ENCODE data around the gene ASTE1.

Gene ASTE1

GRCh38 chr3:130981469-130981868, 45.2 kb downstream of the ASTE1 start:
- DNase-seq (ENCODE audit: low read depth in 1 of 2, low spot score in 1 of 2) = no peak
- Histone ChIP-seq H3K4me3 (replicated peaks; ENCODE audit: insufficient read depth, low read length) (no peak overlapping the region), H3K27ac (replicated peaks) (no peak overlapping the region), H3K27me3 (ENCODE audit: insufficient read depth, poor library complexity, severe bottlenecking) (no peaks in the 10 kb centered on the region)
- TF ChIP-seq GABPA (IDR thresholded peaks at IDR 0.05; ENCODE audit: low read depth) (no peak), REST (IDR thresholded peaks at IDR 0.05; ENCODE audit: insufficient replicate concordance, low read depth) (no peak), CTCF (IDR thresholded peaks at IDR 0.05; ENCODE audit: insufficient read depth, low read length) (no peak), POLR2AphosphoS5 (IDR thresholded peaks at IDR 0.05; ENCODE audit: low read depth) (no peak), SPI1 (IDR thresholded peaks at IDR 0.05; ENCODE audit: borderline replicate concordance, low read depth) (no peak)

GRCh38 chr3:130979117-130979516, 47.5 kb downstream of the ASTE1 start:
- TF ChIP-seq POLR2AphosphoS5 (IDR thresholded peaks at IDR 0.05; ENCODE audit: low read depth) (no peak), SPI1 (IDR thresholded peaks at IDR 0.05; ENCODE audit: borderline replicate concordance, low read depth) (no peak), REST (IDR thresholded peaks at IDR 0.05; ENCODE audit: insufficient replicate concordance, low read depth) (no peak), CTCF (IDR thresholded peaks at IDR 0.05; ENCODE audit: insufficient read depth, low read length) (no peak), GABPA (IDR thresholded peaks at IDR 0.05; ENCODE audit: low read depth) (no peak)
- no peak for DNase-seq (ENCODE audit: low read depth in 1 of 2, low spot score in 1 of 2)
- H3K4me3 ChIP-seq (replicated peaks; ENCODE audit: insufficient read depth, low read length) = no peak overlapping the region

DNA sequence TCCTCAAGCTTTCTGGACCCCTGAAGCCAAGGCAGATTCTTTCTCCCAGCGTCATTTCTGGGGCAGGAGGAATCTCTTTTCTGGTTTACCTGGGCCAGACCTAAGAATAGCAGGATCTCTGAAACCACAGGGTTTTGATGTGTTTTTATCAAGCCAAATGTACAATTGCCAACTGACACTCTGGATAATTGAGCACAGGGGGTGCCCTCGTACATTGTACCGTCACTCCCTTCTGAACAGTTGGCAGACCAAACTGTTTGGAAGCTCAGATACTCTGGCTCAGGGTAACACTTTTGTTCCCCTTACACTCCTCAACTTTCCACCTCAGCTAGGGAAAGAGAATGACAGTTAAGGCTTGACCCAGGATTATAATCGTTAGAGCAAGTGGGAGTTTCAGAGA, 49.9 kb downstream of the ASTE1 start:
- no peak overlapping the region for H3K27ac ChIP-seq (replicated peaks)
- H3K27me3 ChIP-seq (ENCODE audit: insufficient read depth, poor library complexity, severe bottlenecking) = no peaks in the 10 kb centered on the region
- H3K4me3 ChIP-seq (replicated peaks; ENCODE audit: insufficient read depth, low read length) = no peak overlapping the region
- no peak for DNase-seq (ENCODE audit: low read depth in 1 of 2, low spot score in 1 of 2)
- no peak for TF ChIP-seq POLR2AphosphoS5 (IDR thresholded peaks at IDR 0.05; ENCODE audit: low read depth)
- TF ChIP-seq REST (IDR thresholded peaks at IDR 0.05; ENCODE audit: insufficient replicate concordance, low read depth) = no peak
- no peak for TF ChIP-seq GABPA (IDR thresholded peaks at IDR 0.05; ENCODE audit: low read depth)
- no peak for TF ChIP-seq SPI1 (IDR thresholded peaks at IDR 0.05; ENCODE audit: borderline replicate concordance, low read depth)
- TF ChIP-seq CTCF (IDR thresholded peaks at IDR 0.05; ENCODE audit: insufficient read depth, low read length) = no peak

More at GRCh38 chr3:130979117-130979516, 47.5 kb downstream of the ASTE1 start:
- Histone ChIP-seq H3K27ac (replicated peaks) (no peak overlapping the region), H3K27me3 (ENCODE audit: insufficient read depth, poor library complexity, severe bottlenecking) (no peaks in the 10 kb centered on the region)

All from HL-60 (cell line).